HG03571 (cell line): ENCODE measurements around the gene MAN2A2.
"Not testable (repeated sequence)": the region's sequence is repeated elsewhere in the genome, so short reads cannot be mapped to it uniquely, and the experiment has no call there.

Source experiments
- ATAC-seq: cut with Tn5 transposase; IDR thresholded peaks from one replicate; pipeline ENCODE4 v1.9.1; 2021; ENCODE audit not compliant: unreplicated experiment

MAN2A2 gene

DNA sequence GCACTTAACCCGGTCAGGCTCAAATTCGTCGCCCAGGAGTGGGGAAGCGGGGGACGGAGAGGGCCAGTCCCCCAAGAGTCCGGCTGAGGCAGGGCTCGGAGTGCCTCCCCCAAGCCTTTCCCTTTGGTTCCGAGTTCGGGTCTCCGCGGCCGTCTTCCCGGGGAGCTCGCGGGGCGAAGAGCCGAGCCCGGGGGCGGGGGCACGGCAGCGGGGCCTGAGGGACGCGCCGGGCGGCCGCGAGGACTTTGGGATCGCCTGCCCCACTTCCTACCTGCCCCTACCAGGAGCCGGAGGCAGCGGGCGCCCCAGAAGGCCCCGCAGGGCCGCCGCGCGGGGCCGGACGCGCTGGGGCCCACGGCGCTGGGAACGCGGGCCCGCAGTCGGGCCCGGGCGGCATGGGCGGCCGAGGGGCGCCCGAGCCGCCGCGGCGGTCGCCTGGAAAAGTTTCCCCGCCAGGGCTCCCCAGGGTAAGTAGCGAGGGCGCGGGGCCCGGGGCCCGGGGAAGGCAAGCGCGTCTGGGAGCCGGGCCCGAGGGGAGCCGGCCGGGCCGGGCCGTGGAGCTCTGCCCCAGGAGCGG, 31.9 kb upstream of the MAN2A2 start:
- no peak for ATAC-seq

DNA sequence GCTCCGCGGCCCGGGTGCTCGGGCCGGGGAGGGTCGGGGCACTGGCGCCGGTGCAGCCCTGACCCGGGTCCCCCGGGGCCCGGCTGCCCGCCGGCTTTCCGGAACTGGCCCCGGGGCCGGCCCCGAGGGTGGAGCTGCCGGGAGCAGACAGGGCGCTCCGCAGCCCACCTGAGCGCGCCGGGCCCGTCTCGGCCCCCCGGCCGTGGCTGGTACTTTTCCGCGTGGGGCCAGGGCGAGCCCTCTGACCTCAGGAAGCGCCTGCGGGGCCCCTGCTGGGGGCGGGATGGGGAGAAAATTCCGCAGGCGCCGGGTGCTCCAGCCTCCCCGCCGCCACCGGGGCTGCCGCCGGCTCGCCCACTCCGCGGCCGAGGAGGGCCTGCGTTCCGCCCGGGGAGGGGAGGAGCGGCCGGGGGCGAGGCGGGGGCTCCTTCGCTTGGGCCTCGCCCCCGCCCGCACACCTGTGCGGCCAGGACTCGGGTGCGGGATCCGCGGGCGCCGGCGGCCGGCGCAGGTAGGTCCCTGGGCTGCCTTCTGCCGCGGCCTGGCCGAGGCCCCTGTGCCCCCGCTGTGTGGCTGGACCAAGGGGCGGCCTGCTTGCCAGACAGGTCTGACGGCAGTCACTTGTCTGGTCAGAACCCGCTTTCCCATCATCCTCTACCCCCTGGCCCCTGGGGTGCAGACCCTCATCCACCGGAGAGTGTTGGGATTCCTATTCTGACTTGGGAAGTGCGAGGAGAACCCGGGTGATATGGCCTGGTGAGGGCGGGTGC, 31.2 kb upstream of the MAN2A2 start:
- ATAC-seq, result no peak

DNA sequence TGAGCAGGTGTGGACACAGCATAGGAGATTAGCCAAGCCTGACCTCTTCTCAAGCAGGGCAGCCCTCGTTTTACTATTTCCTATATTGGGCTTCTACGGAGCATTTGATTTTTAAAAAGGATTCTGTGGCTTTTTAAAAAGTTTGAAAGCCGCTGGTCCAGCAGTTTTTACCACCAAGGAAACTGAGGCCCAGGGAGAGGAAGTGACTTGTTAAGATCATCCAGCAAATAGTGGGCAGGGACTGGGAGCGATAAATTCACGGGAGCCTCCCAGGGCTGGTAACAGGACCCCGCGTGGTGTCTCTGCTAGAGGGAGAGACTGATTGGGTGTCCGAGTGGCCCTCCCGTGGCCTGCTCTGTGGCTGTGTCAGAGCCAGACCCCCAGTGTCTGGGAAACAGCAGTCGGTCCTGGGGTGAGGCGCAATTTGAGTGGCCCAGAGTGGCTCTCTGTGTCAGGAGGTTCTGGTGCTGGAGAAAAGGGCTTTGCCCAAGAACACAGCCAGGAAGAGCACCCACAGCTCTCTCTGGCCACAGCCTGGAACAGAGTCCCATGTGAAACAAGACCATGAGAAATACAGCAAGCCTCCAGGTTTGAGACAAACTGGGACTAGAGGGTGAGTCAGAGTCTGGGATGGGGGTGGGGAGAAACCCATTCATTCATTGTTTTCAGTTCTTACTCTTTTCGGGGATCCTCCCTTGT, 30.5 kb upstream of the MAN2A2 start:
- ATAC-seq, result no peak

DNA sequence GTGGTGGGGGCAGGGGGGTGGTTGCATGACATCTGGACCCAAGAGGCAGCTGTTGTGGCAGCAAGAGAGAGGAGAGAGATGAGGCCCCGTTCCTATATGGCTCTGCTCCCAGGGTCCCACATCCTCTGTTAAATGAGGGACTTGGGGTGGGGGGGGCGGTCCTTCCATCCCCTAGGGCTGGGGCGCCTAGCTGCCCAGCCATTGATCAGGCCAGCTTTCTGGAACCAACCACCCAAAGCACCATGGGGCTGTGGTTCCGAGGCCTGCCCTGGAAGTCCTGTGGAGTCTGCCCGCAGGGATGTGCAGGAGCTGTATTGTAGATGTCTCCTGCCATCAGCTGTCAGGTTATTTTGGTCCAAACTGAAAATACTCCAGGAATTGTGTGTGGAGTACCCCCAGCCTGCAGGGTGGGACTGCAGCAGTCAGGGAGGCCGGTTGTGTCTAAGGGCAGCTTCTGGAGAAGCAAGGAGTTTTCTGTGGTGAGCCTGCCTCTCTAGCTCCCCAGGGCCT, 29.6 kb upstream of the MAN2A2 start:
- no peak for ATAC-seq

DNA sequence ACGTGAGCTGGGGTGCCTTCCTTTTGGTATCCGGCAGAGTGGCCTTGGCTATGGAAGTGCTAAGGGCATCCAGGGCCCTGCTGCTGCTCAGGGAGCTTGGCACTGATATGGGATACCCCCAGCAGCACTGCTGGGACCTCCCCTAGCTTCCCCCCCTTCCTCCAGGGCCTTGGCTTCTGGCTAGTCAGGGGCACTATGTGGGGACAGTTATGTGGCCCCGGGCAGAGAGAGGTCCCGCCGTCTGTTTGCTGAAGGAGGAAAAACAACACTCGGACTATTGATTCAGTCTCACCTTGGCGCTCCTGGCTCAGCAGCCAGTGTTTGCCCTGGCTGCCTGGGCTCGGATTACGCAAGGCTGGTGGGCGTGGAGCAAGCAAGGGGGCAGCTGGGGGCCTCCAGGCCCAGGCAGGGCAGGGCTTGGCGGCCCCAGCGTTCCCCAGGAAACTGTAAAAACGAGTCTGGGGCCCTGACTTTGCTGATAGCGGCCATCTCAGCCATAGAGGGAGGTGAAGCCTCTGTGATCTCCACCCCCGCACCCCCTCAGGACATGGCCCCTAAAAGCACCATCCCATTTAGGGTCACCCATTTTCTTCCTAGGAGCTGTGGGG, 29.0 kb upstream of the MAN2A2 start:
- no peak for ATAC-seq

DNA sequence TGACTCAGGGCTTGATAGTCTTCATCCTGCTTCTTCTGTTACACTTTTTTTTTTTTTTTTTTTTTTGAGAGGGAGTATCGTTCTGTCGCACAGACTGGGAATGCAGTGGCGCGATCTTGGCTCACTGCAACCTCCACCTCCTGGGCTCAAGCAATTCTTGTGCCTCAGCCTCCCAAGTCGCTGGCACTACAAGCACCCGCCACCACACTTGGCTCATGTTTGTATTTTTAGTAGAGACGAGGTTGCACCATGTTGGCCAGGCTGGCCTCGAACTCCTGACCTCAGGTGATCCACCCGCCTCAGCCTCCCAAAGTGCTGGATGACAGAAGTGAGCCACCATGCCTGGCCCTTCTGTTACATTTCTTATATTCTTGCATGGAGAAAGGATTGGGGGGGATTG, 28.1 kb upstream of the MAN2A2 start:
- ATAC-seq, result not testable (repeated sequence)

DNA sequence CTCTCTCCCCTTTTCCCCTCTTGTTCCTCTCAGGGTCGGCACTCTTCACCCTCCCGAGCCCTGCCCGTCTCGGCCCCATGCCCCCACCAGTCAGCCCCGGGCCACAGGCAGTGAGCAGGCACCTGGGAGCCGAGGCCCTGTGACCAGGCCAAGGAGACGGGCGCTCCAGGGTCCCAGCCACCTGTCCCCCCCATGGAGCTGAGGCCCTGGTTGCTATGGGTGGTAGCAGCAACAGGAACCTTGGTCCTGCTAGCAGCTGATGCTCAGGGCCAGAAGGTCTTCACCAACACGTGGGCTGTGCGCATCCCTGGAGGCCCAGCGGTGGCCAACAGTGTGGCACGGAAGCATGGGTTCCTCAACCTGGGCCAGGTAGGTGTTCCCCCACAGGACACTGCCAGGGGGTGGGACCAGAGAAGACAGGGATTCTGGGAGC, 27.5 kb upstream of the MAN2A2 start:
- ATAC-seq, result no peak

DNA sequence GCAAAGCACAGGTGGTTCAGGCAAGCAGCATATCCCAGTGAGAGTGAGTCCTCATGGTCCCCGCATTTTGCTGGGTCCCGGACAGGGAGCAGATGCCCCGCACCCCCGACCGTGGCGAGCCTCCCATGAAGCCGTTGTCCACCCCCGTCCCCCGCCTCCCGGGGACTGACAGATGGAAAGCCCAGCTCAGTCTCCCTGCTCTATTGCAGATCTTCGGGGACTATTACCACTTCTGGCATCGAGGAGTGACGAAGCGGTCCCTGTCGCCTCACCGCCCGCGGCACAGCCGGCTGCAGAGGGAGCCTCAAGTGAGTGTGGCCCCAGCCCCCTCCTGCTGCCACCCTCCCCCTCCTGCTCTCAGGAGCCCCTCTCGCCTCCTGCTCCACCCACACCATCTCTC, 27.1 kb upstream of the MAN2A2 start:
- ATAC-seq, result no peak

DNA sequence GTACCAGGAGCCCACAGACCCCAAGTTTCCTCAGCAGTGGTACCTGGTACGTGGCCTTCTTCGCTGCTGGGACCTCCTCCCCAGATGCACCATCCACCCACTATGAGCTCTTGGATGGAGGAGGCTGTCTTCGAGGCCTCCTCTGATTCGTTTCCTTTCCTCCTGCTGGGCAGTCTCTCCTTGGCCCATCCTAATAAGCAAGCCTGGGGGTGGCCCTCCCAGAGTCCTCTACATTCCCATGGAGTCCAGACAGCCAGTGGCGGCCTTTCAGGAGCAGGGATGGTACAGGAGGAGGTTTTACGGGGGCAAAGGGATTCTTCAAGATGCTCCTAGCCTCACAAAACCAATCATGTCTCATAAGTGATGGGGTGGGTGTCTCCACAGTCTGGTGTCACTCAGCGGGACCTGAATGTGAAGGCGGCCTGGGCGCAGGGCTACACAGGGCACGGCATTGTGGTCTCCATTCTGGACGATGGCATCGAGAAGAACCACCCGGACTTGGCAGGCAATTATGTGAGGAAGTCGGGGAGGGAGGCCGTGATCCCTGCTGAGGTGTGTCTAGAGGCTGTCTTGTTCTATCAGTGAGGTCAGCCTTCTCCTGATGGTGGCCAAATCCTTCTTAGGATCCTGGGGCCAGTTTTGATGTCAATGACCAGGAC, 26.5 kb upstream of the MAN2A2 start:
- no peak for ATAC-seq

DNA sequence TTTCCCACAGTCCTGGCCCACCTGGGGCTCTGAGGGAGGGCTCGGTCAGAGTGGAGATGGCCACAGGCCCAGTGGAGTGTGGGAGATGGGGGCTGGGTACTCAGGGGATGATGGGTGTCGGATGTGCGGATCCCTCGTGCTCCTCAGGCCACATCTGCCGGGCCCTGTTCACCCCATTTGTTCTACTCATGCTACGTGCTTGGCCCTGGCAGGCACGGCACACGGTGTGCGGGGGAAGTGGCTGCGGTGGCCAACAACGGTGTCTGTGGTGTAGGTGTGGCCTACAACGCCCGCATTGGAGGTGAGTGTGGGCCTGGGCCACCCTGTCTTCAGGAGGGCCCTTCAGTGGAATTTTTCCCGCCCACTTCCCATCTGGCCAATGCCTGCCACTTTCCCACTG, 25.8 kb upstream of the MAN2A2 start:
- ATAC-seq, result no peak

DNA sequence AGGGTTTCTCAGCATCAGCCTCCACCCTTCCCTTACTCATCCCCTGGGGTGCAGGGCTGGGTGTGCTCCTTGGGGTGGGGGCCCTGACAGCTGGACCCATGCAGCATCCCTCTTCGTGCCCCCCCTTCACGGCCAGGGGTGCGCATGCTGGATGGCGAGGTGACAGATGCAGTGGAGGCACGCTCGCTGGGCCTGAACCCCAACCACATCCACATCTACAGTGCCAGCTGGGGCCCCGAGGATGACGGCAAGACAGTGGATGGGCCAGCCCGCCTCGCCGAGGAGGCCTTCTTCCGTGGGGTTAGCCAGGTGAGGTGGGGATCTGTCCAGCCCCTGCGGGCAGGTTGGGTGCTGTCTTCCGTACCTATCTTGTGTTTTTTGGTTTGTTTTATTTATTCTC, 25.1 kb upstream of the MAN2A2 start:
- ATAC-seq, result no peak

DNA sequence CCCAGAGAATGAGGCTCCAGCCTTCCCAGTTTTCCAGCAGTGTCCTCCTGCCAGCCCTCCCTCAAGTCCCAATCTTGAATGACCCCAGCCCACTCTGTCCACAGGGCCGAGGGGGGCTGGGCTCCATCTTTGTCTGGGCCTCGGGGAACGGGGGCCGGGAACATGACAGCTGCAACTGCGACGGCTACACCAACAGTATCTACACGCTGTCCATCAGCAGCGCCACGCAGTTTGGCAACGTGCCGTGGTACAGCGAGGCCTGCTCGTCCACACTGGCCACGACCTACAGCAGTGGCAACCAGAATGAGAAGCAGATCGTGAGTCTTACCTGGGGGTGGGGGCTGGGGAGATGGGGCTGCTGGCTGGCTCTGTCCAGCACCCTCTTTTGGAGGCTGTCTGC, 24.4 kb upstream of the MAN2A2 start:
- ATAC-seq, result no peak

DNA sequence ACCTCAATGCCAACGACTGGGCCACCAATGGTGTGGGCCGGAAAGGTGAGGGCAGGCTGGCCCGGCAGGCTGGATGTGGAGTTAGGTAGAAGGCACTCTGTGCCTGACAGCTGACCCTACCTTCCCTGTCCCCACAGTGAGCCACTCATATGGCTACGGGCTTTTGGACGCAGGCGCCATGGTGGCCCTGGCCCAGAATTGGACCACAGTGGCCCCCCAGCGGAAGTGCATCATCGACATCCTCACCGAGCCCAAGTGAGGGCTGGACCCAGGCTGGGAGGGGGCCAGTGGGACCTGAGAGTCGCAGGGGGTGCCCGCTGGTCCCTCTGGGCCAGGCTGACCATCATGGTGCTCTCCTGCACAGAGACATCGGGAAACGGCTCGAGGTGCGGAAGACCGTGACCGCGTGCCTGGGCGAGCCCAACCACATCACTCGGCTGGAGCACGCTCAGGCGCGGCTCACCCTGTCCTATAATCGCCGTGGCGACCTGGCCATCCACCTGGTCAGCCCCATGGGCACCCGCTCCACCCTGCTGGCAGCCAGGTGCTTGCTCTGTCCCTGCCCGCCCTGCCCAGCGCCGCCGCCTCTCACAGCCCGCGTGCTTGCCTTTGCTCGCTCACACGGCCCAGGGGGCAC, 23.3 kb upstream of the MAN2A2 start:
- ATAC-seq, result no peak

DNA sequence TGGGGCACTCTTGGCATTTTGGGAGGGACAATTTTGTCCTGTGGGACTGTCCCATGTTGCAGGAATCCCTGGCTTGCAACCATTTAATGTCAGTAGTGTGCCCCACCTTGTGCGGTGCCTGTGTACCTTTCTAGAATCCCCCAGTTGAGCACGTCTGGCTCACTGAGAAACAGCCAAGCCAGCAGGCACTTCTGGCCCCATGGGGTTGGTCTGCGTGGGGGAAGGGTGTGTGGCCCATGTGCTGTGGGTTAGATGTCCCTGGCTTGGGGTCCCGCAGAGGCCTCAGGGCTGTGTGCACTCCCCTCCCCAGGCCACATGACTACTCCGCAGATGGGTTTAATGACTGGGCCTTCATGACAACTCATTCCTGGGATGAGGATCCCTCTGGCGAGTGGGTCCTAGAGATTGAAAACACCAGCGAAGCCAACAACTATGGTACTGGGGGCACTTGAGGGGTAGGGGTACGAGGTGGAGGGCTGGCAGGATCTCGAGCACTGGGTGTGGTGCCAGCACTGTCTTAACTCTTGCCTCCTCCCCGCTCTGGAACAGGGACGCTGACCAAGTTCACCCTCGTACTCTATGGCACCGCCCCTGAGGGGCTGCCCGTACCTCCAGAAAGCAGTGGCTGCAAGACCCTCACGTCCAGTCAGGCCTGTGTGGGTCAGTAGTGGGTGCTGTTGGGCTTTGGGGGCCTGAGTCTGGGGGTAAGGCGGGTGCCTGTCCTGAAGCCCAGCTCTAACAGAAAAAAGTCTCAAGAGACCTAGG, 22.5 kb upstream of the MAN2A2 start:
- ATAC-seq, result no peak

DNA sequence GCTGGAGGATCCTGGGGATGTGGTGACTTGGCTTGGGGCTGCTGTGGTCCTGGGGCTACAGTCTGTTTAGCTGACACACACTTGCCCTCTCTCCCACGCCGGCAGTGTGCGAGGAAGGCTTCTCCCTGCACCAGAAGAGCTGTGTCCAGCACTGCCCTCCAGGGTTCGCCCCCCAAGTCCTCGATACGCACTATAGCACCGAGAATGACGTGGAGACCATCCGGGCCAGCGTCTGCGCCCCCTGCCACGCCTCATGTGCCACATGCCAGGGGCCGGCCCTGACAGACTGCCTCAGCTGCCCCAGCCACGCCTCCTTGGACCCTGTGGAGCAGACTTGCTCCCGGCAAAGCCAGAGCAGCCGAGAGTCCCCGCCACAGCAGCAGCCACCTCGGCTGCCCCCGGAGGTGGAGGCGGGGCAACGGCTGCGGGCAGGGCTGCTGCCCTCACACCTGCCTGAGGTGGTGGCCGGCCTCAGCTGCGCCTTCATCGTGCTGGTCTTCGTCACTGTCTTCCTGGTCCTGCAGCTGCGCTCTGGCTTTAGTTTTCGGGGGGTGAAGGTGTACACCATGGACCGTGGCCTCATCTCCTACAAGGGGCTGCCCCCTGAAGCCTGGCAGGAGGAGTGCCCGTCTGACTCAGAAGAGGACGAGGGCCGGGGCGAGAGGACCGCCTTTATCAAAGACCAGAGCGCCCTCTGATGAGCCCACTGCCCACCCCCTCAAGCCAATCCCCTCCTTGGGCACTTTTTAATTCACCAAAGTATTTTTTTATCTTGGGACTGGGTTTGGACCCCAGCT, 21.7 kb upstream of the MAN2A2 start:
- ATAC-seq, result no peak

DNA sequence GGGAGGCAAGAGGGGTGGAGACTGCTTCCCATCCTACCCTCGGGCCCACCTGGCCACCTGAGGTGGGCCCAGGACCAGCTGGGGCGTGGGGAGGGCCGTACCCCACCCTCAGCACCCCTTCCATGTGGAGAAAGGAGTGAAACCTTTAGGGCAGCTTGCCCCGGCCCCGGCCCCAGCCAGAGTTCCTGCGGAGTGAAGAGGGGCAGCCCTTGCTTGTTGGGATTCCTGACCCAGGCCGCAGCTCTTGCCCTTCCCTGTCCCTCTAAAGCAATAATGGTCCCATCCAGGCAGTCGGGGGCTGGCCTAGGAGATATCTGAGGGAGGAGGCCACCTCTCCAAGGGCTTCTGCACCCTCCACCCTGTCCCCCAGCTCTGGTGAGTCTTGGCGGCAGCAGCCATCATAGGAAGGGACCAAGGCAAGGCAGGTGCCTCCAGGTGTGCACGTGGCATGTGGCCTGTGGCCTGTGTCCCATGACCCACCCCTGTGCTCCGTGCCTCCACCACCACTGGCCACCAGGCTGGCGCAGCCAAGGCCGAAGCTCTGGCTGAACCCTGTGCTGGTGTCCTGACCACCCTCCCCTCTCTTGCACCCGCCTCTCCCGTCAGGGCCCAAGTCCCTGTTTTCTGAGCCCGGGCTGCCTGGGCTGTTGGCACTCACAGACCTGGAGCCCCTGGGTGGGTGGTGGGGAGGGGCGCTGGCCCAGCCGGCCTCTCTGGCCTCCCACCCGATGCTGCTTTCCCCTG, 21.0 kb upstream of the MAN2A2 start:
- ATAC-seq, result no peak

DNA sequence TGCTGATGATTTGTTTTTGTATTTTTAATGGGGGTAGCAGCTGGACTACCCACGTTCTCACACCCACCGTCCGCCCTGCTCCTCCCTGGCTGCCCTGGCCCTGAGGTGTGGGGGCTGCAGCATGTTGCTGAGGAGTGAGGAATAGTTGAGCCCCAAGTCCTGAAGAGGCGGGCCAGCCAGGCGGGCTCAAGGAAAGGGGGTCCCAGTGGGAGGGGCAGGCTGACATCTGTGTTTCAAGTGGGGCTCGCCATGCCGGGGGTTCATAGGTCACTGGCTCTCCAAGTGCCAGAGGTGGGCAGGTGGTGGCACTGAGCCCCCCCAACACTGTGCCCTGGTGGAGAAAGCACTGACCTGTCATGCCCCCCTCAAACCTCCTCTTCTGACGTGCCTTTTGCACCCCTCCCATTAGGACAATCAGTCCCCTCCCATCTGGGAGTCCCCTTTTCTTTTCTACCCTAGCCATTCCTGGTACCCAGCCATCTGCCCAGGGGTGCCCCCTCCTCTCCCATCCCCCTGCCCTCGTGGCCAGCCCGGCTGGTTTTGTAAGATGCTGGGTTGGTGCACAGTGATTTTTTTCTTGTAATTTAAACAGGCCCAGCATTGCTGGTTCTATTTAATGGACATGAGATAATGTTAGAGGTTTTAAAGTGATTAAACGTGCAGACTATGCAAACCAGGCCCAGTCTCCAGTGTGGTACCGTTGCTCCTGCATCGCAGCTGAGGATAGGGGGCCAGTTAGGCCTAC, 20.1 kb upstream of the MAN2A2 start:
- no peak for ATAC-seq

DNA sequence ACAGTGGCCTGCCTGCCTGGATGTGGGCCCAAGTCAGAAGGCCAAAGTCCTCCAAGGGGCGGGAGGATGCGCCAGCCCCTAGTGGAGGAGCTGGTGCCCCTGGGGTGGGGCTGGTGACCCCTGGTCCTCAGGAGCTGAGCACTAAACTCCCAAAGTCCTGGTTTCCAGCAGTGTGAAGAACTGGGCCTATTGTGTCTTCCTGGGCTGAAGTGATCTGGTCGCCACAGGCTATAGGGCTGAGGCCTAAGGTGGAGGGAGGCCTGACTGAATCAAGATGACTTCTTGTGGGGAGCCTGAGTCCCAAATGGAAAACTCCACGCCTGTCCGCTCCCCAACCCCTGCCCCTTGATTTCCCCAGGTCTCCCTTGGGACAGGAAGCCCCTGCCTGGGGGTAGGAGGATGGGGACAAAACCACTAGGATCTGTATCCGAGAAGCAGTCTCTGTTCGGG, 19.6 kb upstream of the MAN2A2 start:
- no peak for ATAC-seq
